Muscle of leg (tissue), 16 donors: ENCODE measurements around the gene ECHS1. TPM values are rescaled to one million over a fixed set of nuclear protein-coding genes. Genes with fewer than 3 reads are reported as not detected.
A peak's percentile ranks its signal among the peaks of the same experiment; 100 is the strongest.

Source experiments
- DNase-seq: peaks from one replicate; pipeline ENCODE4 v3.0.0; 2013
- H3K27ac ChIP-seq: one replicate; pipeline ENCODE4 v1.5.1; 2013; ENCODE audit warnings: mild to moderate bottlenecking, low read length, control low read depth
- H3K27me3 ChIP-seq: one replicate; pipeline ENCODE4 v1.6.1; 2013; ENCODE audit warnings: low read length; ENCODE audit not compliant: control insufficient read depth, insufficient read depth
- H3K36me3 ChIP-seq: one replicate; pipeline ENCODE4 v1.6.1; 2013; ENCODE audit warnings: low read length; ENCODE audit not compliant: control insufficient read depth, insufficient read depth
- H3K4me1 ChIP-seq: one replicate; pipeline ENCODE4 v1.6.1; 2013; ENCODE audit warnings: low read length; ENCODE audit not compliant: control insufficient read depth, insufficient read depth
- H3K4me3 ChIP-seq: one replicate; pipeline ENCODE4 v1.5.1; 2013; ENCODE audit warnings: low read length, control low read depth
- H3K9me3 ChIP-seq: replicated peaks from 2 replicates; pipeline ENCODE4 v1.6.1; 2013; ENCODE audit warnings: low read depth, low read length; ENCODE audit not compliant: control insufficient read depth
- WGBS: methylation state at CpG from one replicate; pipeline ENCODE4 v1.1.5; 2013; ENCODE audit warnings: missing lambda C conversion rate; ENCODE audit not compliant: insufficient coverage; 5-methylcytosine and 5-hydroxymethylcytosine counted together
- long read RNA-seq, 11 donors: transcript quantifications; one replicate each; lab custom pipeline, GENCODE V29; 2026
- polyA plus RNA-seq, 8 donors: library from polyadenylated mRNA; unstranded; fragments of 120-200 nt; gene quantifications; one replicate each; pipeline versions ENCODE4 v1.2.1 to v1.2.3, GENCODE V29; 2013; ENCODE audit warnings: inconsistent platforms in 1 of 8, low replicate concordance in 1 of 8; ENCODE audit not compliant: insufficient read length in 8 of 8, insufficient read depth in 1 of 8
- total RNA-seq: library from RNA; stranded (reverse); fragments of 120-200 nt; gene quantifications from one replicate; pipeline ENCODE4 v1.2.4, GENCODE V29; 2013

ECHS1 gene
- 109 TPM for total RNA-seq
- 100 to 1,000 TPM; 107 to 147 (median 128) TPM for polyA plus RNA-seq
- long read RNA-seq, donor 1, transcript ECHS1-201 (8 exons, 1,617 nt) = major isoform, 48 of 48 reads
- long read RNA-seq, donor 1, partial matches to known transcripts = 0 of 48 reads
- long read RNA-seq, donor 1, other reads (novel, unspliced or antisense) = 0 of 48 reads
- long read RNA-seq, donor 2, transcript ECHS1-201 (8 exons, 1,617 nt) = major isoform, 10 of 10 reads
- long read RNA-seq, donor 2, partial matches to known transcripts = 0 of 10 reads
- long read RNA-seq, donor 2, other reads (novel, unspliced or antisense) = 0 of 10 reads
- long read RNA-seq, donor 3, transcript ECHS1-201 (8 exons, 1,617 nt) = major isoform, 137 of 152 reads
- long read RNA-seq, donor 3, partial matches to known transcripts = 15 of 152 reads
- long read RNA-seq, donor 3, other reads (novel, unspliced or antisense) = 0 of 152 reads
- long read RNA-seq, donor 4, transcript ECHS1-201 (8 exons, 1,617 nt) = major isoform, 59 of 78 reads
- long read RNA-seq, donor 4, partial matches to known transcripts = 19 of 78 reads
- long read RNA-seq, donor 4, other reads (novel, unspliced or antisense) = 0 of 78 reads
- long read RNA-seq, donor 5, transcript ECHS1-201 (8 exons, 1,617 nt) = major isoform, 150 of 173 reads
- long read RNA-seq, donor 5, partial matches to known transcripts = 23 of 173 reads
- long read RNA-seq, donor 5, other reads (novel, unspliced or antisense) = 0 of 173 reads
- long read RNA-seq, donor 6, transcript ECHS1-201 (8 exons, 1,617 nt) = major isoform, 116 of 145 reads
- long read RNA-seq, donor 6, partial matches to known transcripts = 29 of 145 reads
- long read RNA-seq, donor 6, other reads (novel, unspliced or antisense) = 0 of 145 reads
- long read RNA-seq, donor 7, transcript ECHS1-201 (8 exons, 1,617 nt) = major isoform, 70 of 104 reads
- long read RNA-seq, donor 7, partial matches to known transcripts = 34 of 104 reads
- long read RNA-seq, donor 7, other reads (novel, unspliced or antisense) = 0 of 104 reads
- long read RNA-seq, donor 8, transcript ECHS1-201 (8 exons, 1,617 nt) = major isoform, 57 of 62 reads
- long read RNA-seq, donor 8, partial matches to known transcripts = 5 of 62 reads
- long read RNA-seq, donor 8, other reads (novel, unspliced or antisense) = 0 of 62 reads
- long read RNA-seq, donor 9, transcript ECHS1-201 (8 exons, 1,617 nt) = major isoform, 67 of 93 reads
- long read RNA-seq, donor 9, partial matches to known transcripts = 26 of 93 reads
- long read RNA-seq, donor 9, other reads (novel, unspliced or antisense) = 0 of 93 reads
- long read RNA-seq, donor 10, transcript ECHS1-201 (8 exons, 1,617 nt) = major isoform, 115 of 144 reads
- long read RNA-seq, donor 10, partial matches to known transcripts = 29 of 144 reads
- long read RNA-seq, donor 10, other reads (novel, unspliced or antisense) = 0 of 144 reads
- long read RNA-seq, donor 11, transcript ECHS1-201 (8 exons, 1,617 nt) = major isoform, 85 of 98 reads
- long read RNA-seq, donor 11, partial matches to known transcripts = 13 of 98 reads
- long read RNA-seq, donor 11, other reads (novel, unspliced or antisense) = 0 of 98 reads

- H3K4me3 ChIP-seq = peak within 1 kb of the TSS; percentile 76
- DNase-seq = peak; percentile 98
- peaks cover 23% of the 10 kb centered on the region for H3K36me3 ChIP-seq
- no peaks in the 10 kb centered on the region for H3K27me3 ChIP-seq
- H3K4me1 ChIP-seq = peaks cover 51% of the 10 kb centered on the region
- H3K9me3 ChIP-seq = no peaks in the 10 kb centered on the region
- 3% methylated on average over 70 of the region's 89 CpGs for WGBS
- H3K27ac ChIP-seq = peak within 1 kb of the TSS; percentile 71
Observed at GRCh38 chr10:133373174-133374090, at the start of gene ECHS1. Gene ECHS1, minus strand, starts transcription at chr10:133373354. Its CDS starts 21 bp downstream, at chr10:133373333.

GRCh38 chr10:133422223-133422806 lies 49.2 kb upstream of the ECHS1 start:
- Histone ChIP-seq H3K4me1 (peaks cover 14% of the 10 kb centered on the region), H3K27ac (peak overlapping the region; percentile 25), H3K4me3 (no peak overlapping the region), H3K9me3 (no peaks in the 10 kb centered on the region), H3K36me3 (peaks cover 24% of the 10 kb centered on the region), H3K27me3 (peaks cover 4% of the 10 kb centered on the region)
- WGBS = 64% methylated on average over 12 of the region's 16 CpGs
- peak; percentile 37 for DNase-seq

DNA sequence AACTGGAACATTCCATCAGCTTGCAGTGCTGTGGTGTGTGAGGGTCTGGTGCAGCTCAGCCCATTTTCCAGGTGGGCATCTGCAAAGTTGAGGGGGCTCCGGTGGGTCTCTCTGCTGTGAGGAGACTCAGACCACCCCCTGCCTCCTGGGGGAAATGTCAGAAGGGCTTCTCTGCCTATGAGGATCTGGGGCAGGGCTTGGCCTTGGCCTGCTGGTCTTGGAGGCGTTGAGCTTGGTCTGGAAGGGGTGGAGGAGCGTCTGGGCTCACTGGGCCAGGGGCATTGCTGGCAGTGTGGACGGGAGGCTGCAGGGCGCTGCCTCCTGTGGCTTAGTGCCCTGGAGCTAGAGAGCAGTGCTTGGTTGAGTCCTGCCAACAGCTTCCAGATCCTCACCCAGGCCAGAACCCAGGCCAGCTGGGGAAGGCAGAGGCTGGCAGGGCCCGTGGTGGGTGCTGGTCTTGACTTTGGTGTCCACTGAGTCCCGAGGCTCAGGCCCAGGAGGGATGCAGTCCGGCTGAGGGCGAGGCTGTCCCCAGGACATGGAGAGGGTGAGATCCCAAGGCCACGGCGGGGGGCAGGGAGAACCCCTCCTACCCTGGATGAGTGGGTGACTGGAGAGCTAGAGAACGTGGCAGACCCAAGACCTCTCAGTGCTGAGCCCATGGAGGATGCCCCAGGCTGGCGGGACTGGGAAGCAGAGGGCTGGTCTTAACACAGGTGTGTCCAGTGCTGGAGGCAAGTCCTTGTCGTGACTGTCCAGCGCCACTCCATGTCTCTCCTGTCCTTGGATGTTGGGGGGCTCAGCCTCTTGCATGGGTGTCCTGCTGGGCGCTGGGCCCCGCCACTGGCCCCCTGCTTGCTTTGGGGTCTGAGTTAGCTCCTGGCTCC lies 48.4 kb upstream of the ECHS1 start:
- 85% methylated on average over 15 of the region's 17 CpGs for WGBS
- no peak for DNase-seq
- Histone ChIP-seq H3K9me3 (no peaks in the 10 kb centered on the region), H3K27me3 (peaks cover 4% of the 10 kb centered on the region), H3K36me3 (peaks cover 24% of the 10 kb centered on the region), H3K4me3 (no peak overlapping the region), H3K27ac (peak overlapping the region; percentile 24), H3K4me1 (peaks cover 14% of the 10 kb centered on the region)

- WGBS = 63% methylated on average over 3 of the region's 6 CpGs
- H3K4me1 ChIP-seq = peaks cover 14% of the 10 kb centered on the region
- no peak overlapping the region for H3K27ac ChIP-seq
- H3K27me3 ChIP-seq = peaks cover 4% of the 10 kb centered on the region
- DNase-seq = no peak
- H3K36me3 ChIP-seq = peaks cover 27% of the 10 kb centered on the region
- no peaks in the 10 kb centered on the region for H3K9me3 ChIP-seq
- H3K4me3 ChIP-seq = no peak overlapping the region
Observed at GRCh38 chr10:133420579-133420978, 47.4 kb upstream of the ECHS1 start.

DNA sequence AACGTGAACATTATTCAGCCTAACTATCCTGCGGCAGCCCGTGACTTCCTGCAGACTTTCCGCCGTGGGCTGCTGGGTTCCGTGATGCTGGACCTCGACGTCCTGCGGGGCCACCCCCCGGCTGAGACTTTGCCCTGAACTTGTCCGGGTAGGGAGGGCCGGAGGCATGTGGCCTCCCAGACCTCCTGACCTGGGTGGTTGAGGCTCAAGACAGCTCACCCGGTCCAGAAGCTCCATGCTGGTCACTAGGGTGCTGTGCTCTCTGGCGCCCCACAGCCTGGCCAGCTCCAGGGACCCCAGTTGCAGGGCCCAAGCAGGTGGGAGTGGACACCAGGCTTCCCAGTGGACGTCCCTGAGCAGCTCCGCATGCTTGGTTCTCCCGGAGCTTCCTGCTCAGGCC lies 46.9 kb upstream of the ECHS1 start:
- Histone ChIP-seq H3K36me3 (peaks cover 33% of the 10 kb centered on the region), H3K27me3 (peaks cover 4% of the 10 kb centered on the region), H3K9me3 (peaks cover 2% of the 10 kb centered on the region), H3K4me1 (peaks cover 14% of the 10 kb centered on the region), H3K4me3 (no peak overlapping the region), H3K27ac (no peak overlapping the region)
- no peak for DNase-seq
- 91% methylated on average over 17 of the region's 17 CpGs for whole genome bisulfite sequencing

DNA sequence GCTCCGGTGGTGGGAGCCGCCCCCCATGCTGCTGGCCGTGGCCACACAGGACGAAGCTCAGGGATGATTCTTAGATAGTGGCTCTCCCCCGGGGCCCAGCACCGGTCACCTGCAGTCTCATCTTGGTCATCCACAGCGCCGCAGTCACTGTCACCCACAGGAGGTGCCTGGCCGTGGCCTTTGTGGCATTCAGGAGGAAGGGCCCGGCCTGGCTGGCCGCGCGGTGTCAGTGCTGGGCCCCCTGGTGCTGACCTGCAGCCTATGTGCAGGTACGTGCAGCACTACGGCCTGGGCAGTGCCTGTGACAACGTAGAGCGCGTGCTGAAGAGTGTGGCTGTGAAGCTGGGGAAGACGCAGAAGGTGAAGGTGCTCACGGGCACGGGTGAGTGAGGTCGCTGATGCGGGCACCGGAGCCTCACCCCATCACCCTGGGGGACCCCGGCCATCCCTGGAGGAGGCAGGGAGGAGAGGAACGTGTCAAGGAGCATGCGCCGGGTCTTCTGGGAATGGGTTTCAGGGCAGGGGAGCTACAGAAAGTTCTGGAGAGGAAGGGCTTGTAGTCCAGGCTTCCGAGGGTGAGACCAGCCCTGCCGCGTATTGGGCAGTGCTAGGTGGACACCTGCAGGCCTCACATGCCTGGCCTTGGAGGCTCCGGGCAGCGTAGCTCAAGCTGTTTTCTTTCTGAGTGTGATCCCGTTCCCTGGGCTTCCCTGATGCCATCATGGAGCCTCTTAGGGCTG lies 46.2 kb upstream of the ECHS1 start:
- no peak overlapping the region for H3K27ac ChIP-seq
- DNase-seq = no peak
- peaks cover 14% of the 10 kb centered on the region for H3K4me1 ChIP-seq
- H3K27me3 ChIP-seq = peaks cover 4% of the 10 kb centered on the region
- WGBS = 87% methylated on average over 33 of the region's 34 CpGs
- no peak overlapping the region for H3K4me3 ChIP-seq
- peaks cover 2% of the 10 kb centered on the region for H3K9me3 ChIP-seq
- peaks cover 34% of the 10 kb centered on the region for H3K36me3 ChIP-seq

DNA sequence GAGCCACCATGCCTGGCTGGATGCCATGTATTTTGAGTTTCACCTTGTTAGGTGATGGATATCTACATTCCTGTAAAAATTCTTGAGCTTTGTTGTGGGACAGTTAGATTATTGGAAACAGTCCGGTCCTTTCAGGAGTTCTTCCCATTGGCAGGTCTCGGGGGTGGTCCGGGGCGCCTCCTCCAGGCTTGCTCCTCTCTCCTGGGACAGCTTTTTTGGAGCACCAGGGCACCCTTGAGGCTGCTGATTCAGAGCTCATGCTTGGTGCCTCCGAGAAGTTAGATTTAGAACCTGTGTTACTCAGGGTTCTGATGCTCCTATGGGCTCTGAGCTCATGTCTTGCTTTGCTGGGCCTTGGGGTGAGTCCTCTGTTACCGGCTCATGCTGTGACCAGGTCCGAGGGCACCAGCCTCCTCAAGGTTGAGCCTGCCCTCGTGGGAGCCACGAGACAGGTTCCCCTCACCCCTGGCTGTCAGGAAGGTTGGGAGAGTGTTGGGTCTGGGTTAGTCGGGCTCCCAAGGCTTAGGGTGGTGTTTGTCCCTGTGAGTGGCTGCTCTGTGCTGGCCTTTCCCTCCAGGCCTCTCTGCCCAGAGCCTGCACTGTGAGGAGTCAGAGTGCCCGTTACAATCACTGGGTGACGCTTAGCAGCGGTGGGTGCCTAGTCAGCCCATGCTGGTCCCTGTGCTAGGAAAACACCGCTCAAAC lies 45.3 kb upstream of the ECHS1 start:
- no peak for DNase-seq
- H3K9me3 ChIP-seq = peaks cover 2% of the 10 kb centered on the region
- WGBS = 97% methylated on average over 11 of the region's 14 CpGs
- H3K27me3 ChIP-seq = peaks cover 4% of the 10 kb centered on the region
- H3K4me3 ChIP-seq = no peak overlapping the region
- H3K27ac ChIP-seq = no peak overlapping the region
- peaks cover 34% of the 10 kb centered on the region for H3K36me3 ChIP-seq
- H3K4me1 ChIP-seq = peaks cover 14% of the 10 kb centered on the region
